GM12891 (cell line): Measurements from ENCODE around the gene GYG2.

Experiments used
- PAX5 ChIP-seq: IDR thresholded peaks from 2 replicates; pipeline ENCODE4 v1.6.1; 2011; ENCODE audit warnings: low read length, moderate library complexity, mild to moderate bottlenecking; ENCODE audit not compliant: insufficient read depth, severe bottlenecking
- POLR2A ChIP-seq: IDR thresholded peaks from 2 replicates; pipeline ENCODE4 v1.6.1; 2011; ENCODE audit warnings: low read depth, low read length, control low read depth
- POLR2AphosphoS5 ChIP-seq: IDR thresholded peaks from 2 replicates; pipeline ENCODE4 v1.6.1; 2011; ENCODE audit warnings: low read depth, low read length, control low read depth
- TAF1 ChIP-seq: IDR thresholded peaks from 2 replicates; pipeline ENCODE4 v1.6.1; 2011; ENCODE audit warnings: low read depth, low read length, control low read depth

DNA sequence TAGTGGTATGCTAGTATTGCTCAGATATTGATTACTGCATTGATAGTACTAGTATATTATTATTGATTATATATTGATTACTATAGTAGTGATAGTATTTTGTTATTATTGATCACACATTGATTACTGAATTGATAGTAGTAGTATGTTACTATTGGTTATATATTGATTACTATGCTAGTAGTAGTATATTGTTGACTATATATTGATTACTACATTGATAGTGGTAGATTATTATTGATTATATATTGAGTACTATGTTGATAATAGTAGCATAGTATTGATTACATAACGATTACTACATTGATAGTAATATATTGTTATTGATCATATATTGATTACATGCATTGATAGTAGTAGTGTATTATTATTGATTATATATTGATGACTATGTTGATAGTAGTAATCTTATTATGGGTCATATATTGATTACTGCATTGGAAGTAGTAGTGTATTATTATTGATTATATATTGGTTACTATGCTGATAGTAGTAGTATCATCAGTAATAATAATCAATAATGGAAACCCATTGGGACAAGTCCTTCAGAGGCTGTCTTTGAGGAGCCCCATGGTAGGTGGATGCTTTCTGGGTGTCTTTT is 30.6 kb downstream of the GYG2 start:
- no peak for TF ChIP-seq TAF1
- no peak for TF ChIP-seq POLR2A
- TF ChIP-seq PAX5 = no peak
- no peak for TF ChIP-seq POLR2AphosphoS5
